Endothelial cell of umbilical vein (primary cell): ENCODE measurements around the gene CENPF. TPM values are rescaled to one million over a fixed set of nuclear protein-coding genes. Genes with fewer than 3 reads are reported as not detected.

ENCODE experiments used
- BruUV-seq: library from RNA; stranded (reverse); fragments of 400-500 nt; replicated peaks from 2 replicates; lab custom pipeline; 2021; lab: Mats Ljungman, UMichigan
- CTCF ChIA-PET: fragments of 300-600, 350-600 bp; sonication (Branson Sonifier 250); formaldehyde crosslinking; loops from one replicate; lab custom pipeline; 2021; ENCODE audit warnings: antibody characterized with exemption, inconsistent platforms; lab: Charles Lee
- POLR2A ChIA-PET: fragments of 300-600, 350-600 bp; sonication (Branson Sonifier 250); formaldehyde crosslinking; loops from one replicate; lab custom pipeline; 2021; ENCODE audit warnings: antibody characterized with exemption, inconsistent platforms; lab: Charles Lee
- DNase-seq: peaks from one replicate; pipeline ENCODE4 v3.0.0-alpha.2; 2011; ENCODE audit warnings: low read depth, low spot score
- FAIRE-seq: peaks from 2 replicates; lab custom pipeline; 2011; peaks lifted over from hg19 to GRCh38; lab: Jason Lieb, UNC
- H2AFZ ChIP-seq: 2 replicates; pipeline ENCODE4 v1.6.0; 2012; ENCODE audit warnings: low read depth, low read length, control low read depth, inconsistent platforms
- H3K27ac ChIP-seq: 2 replicates; pipeline ENCODE4 v1.5.1; 2011; ENCODE audit warnings: low read depth, mild to moderate bottlenecking, control low read depth, low read length, moderate library complexity; ENCODE audit not compliant: insufficient read depth
- H3K27me3 ChIP-seq, 2 experiments: 2 replicates each; pipeline versions ENCODE4 v1.6.0 to v1.6.1; 2011; ENCODE audit warnings: low read length in 2 of 2, mixed read lengths in 1 of 2; ENCODE audit not compliant: control insufficient read depth in 2 of 2, insufficient read depth in 2 of 2
- H3K36me3 ChIP-seq, 2 experiments: 2 replicates in 1 of 2; 3 replicates in 1 of 2; pipeline ENCODE4 v1.5.1; 2011; ENCODE audit warnings: low read length in 2 of 2, mild to moderate bottlenecking in 1 of 2, moderate library complexity in 1 of 2; ENCODE audit not compliant: control insufficient read depth in 2 of 2, insufficient read depth in 2 of 2; ENCODE audit errors: extremely low read depth in 1 of 2
- H3K4me1 ChIP-seq: 3 replicates; pipeline ENCODE4 v1.5.1; 2011; ENCODE audit warnings: mild to moderate bottlenecking, low read length; ENCODE audit not compliant: control insufficient read depth, insufficient read depth; ENCODE audit errors: extremely low read depth
- H3K4me2 ChIP-seq: 2 replicates; pipeline ENCODE4 v1.6.1; 2011; ENCODE audit warnings: low read length, control low read depth, mixed read lengths; ENCODE audit not compliant: insufficient read depth
- H3K4me3 ChIP-seq, 3 experiments: fragments of 200-600 bp in 1 of 3; sonication (generic), shearing (Covaris generic) in 1 of 3; replicated peaks in 1 of 3; 2 replicates each; pipeline ENCODE4 v1.5.1; 2011 to 2016; ENCODE audit warnings: control low read depth in 3 of 3, low read length in 3 of 3, mild to moderate bottlenecking in 2 of 3, inconsistent platforms in 1 of 3, low read depth in 1 of 3, moderate library complexity in 1 of 3; ENCODE audit not compliant: insufficient read depth in 1 of 3
- H3K79me2 ChIP-seq: 2 replicates; pipeline ENCODE4 v1.6.0; 2012; ENCODE audit warnings: low read length, inconsistent platforms; ENCODE audit not compliant: control insufficient read depth, insufficient read depth
- H3K9ac ChIP-seq: replicated peaks from 2 replicates; pipeline ENCODE3; 2011; ENCODE audit warnings: low read length, control low read depth; ENCODE audit not compliant: insufficient read depth; ENCODE audit errors: extremely low read depth
- H3K9me1 ChIP-seq: replicated peaks from 3 replicates; pipeline ENCODE4 v1.6.0; 2011; ENCODE audit warnings: mild to moderate bottlenecking, low read length; ENCODE audit not compliant: control insufficient read depth, insufficient read depth; ENCODE audit errors: extremely low read depth
- H3K9me3 ChIP-seq: replicated peaks from 2 replicates; pipeline ENCODE4 v1.5.1; 2012; ENCODE audit warnings: low read length, inconsistent platforms; ENCODE audit not compliant: control insufficient read depth, insufficient read depth
- H4K20me1 ChIP-seq: replicated peaks from 2 replicates; pipeline ENCODE3; 2011; ENCODE audit warnings: mild to moderate bottlenecking, low read length; ENCODE audit not compliant: control insufficient read depth, insufficient read depth; ENCODE audit errors: extremely low read depth
- CTCF ChIP-seq, 2 donors: IDR thresholded peaks; 1 replicate in 1 of 2; 2 replicates in 1 of 2; pipeline ENCODE4 v1.5.1; 2011; ENCODE audit warnings: low read length in 2 of 2, mild to moderate bottlenecking in 2 of 2, moderate library complexity in 2 of 2, control low read depth in 1 of 2, inconsistent platforms in 1 of 2, low read depth in 1 of 2; ENCODE audit not compliant: insufficient read depth in 1 of 2; ENCODE audit errors: extremely low read depth in 1 of 2
- EZH2 ChIP-seq: IDR thresholded peaks from 2 replicates; pipeline ENCODE4 v1.6.1; 2012; ENCODE audit warnings: borderline replicate concordance, low read depth, mild to moderate bottlenecking, moderate library complexity, low read length, inconsistent platforms; ENCODE audit not compliant: severe bottlenecking
- FOS ChIP-seq: IDR thresholded peaks from 2 replicates; pipeline ENCODE4 v1.6.1; 2011; ENCODE audit warnings: mild to moderate bottlenecking, low read length, moderate library complexity, borderline replicate concordance; ENCODE audit not compliant: insufficient read depth
- GATA2 ChIP-seq: IDR thresholded peaks from 2 replicates; pipeline ENCODE4 v1.7.0; 2011; ENCODE audit warnings: low read depth, mild to moderate bottlenecking, moderate library complexity, mixed read lengths, low read length; ENCODE audit not compliant: insufficient read length, insufficient read depth
- JUN ChIP-seq: IDR thresholded peaks from 2 replicates; pipeline ENCODE4 v1.6.1; 2011; ENCODE audit warnings: borderline replicate concordance, low read depth; ENCODE audit not compliant: insufficient read length, insufficient read depth
- MYC ChIP-seq: IDR thresholded peaks from one replicate; pipeline ENCODE4 v1.6.1; 2011; ENCODE audit warnings: mild to moderate bottlenecking, low read depth, low read length
- POLR2A ChIP-seq: IDR thresholded peaks from 2 replicates; pipeline ENCODE4 v1.6.1; 2012; ENCODE audit warnings: low read depth, mild to moderate bottlenecking, control low read depth, low read length
- POLR2AphosphoS5 ChIP-seq: IDR thresholded peaks from 2 replicates; pipeline ENCODE4 v1.6.1; 2012; ENCODE audit warnings: low read depth, mild to moderate bottlenecking, control low read depth, low read length, moderate library complexity; ENCODE audit not compliant: insufficient read depth
- dilution Hi-C: fragments of 300-500 bp; cut with MboI; formaldehyde crosslinking; loops from one replicate; pipeline ENCODE4 v1.15.0; 2019; ENCODE audit warnings: low sequenced_read_pairs; ENCODE audit not compliant: extremely low pct_ligation_motif_present
- intact Hi-C: fragments of 100-400 bp; cut with micrococcal nuclease; formaldehyde crosslinking; loops from one replicate; pipeline ENCODE4 v1.10.0; 2022
- polyA plus RNA-seq, 4 experiments: library from polyadenylated mRNA; depleted of rRNA in 3 of 4; stranded (reverse) in 3 of 4; unstranded in 1 of 4; fragments of >200 nt; gene quantifications; 2 replicates each; pipeline versions ENCODE4 v1.2.1 to v1.2.3, GENCODE V29; 2011 to 2012; ENCODE audit warnings: missing spikeins in 1 of 4
- total RNA-seq: library from RNA; stranded (reverse); gene quantifications from 2 replicates; pipeline ENCODE4 v1.2.3, GENCODE V29; 2021
- TF ChIP-seq, protein P1 (sequence below): IDR thresholded peaks from 2 replicates; pipeline ENCODE4 v1.6.1; 2011; ENCODE audit not compliant: insufficient read depth, insufficient read length

CENPF gene
- total and polyA plus RNA-seq, 2 donors (not counting 3 experiments of a cell fraction or from before 2014, with no cell fraction given): 6.4 to 66.2 TPM

- no peak for FAIRE-seq
- POLR2A ChIA-PET: no interaction called here
- no peak for TF ChIP-seq GATA2
- TF ChIP-seq MYC: no peak
- no peak for TF ChIP-seq EZH2
- no peak for TF ChIP-seq POLR2A
- no peak for TF ChIP-seq CTCF (IDR thresholded peaks at IDR 0.05; ENCODE audit: extremely low read depth in 1 of 2, insufficient read depth in 1 of 2, low read depth in 1 of 2, low read length in 2 of 2)
- no peak for TF ChIP-seq JUN
- TF ChIP-seq, protein P1, sequence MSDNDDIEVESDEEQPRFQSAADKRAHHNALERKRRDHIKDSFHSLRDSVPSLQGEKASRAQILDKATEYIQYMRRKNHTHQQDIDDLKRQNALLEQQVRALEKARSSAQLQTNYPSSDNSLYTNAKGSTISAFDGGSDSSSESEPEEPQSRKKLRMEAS: no peak
- no peak for TF ChIP-seq FOS
- no peak for TF ChIP-seq POLR2AphosphoS5
Measured at GRCh38 chr1:214635086-214635485, 32.1 kb downstream of the CENPF start.

More at GRCh38 chr1:214635086-214635485, 32.1 kb downstream of the CENPF start:
- peaks cover 5 to 22% of the 10 kb centered on the region in 2 experiments for H3K36me3 ChIP-seq
- no peak overlapping the region for H3K9ac ChIP-seq
- CTCF ChIA-PET: interaction anchor here (0.8 to 2.8 kb wide), 6 partner anchors 10 to 892 kb away, joined by 3 to 17 read pairs (median 6); no protein-coding TSS in a partner anchor
- no TSS peak for BruUV-seq
- H2AFZ ChIP-seq: no peak overlapping the region
- peaks cover 7% of the 10 kb centered on the region for H3K4me1 ChIP-seq
- H3K79me2 ChIP-seq: no peaks in the 10 kb centered on the region
- no peaks in the 10 kb centered on the region for H4K20me1 ChIP-seq
- dilution Hi-C loops (no loop called here), intact Hi-C loops (no loop called here)
- no peaks in the 10 kb centered on the region for H3K9me3 ChIP-seq
- H3K4me3 ChIP-seq: no peak overlapping the region
- H3K27me3 ChIP-seq: no peaks in the 10 kb centered on the region
- no peak for DNase-seq
- H3K27ac ChIP-seq: no peak overlapping the region
- H3K9me1 ChIP-seq: no peaks in the 10 kb centered on the region
- no peak overlapping the region for H3K4me2 ChIP-seq
